ENCODE data around the gene KCNJ4. TPM values are rescaled to one million over a fixed set of nuclear protein-coding genes. Genes with fewer than 3 reads are reported as not detected.
A peak's percentile ranks its signal among the peaks of the same experiment; 100 is the strongest.

The KCNJ4 gene
- total RNA-seq, 1 experiment from 2014 or later, result 0.92 TPM

- H3K18ac ChIP-seq (ENCODE audit: insufficient read length, low read depth, low read length), result no peak overlapping the region
- H3K4me2 ChIP-seq (ENCODE audit: insufficient read depth, insufficient read length, low read length), result no peak overlapping the region
- Mint-ChIP-seq H3K27ac (peak overlapping the region in 1 of 3 experiments; percentile 41; a peak in 1 of 7 replicates), H3K27me3 (ENCODE audit: low read depth) (peaks cover 81% of the 10 kb centered on the region), H3K4me1 (peaks cover 29 to 49% of the 10 kb centered on the region in 2 experiments), H3K36me3 (ENCODE audit: insufficient read depth in 1 of 3, low read depth in 3 of 3) (no peaks in the 10 kb centered on the region; a peak in 2 of 7 replicates), H3K4me3 (peak overlapping the region in 1 of 2 experiments; percentile 89; a peak in 2 of 5 replicates), H3K9me3 (no peaks in the 10 kb centered on the region; a peak in 1 of 5 replicates)
- H3K79me2 ChIP-seq (ENCODE audit: insufficient read depth, low read length), result no peaks in the 10 kb centered on the region
- H3K14ac ChIP-seq (ENCODE audit: insufficient read depth, low read length), result no peak overlapping the region
- H2BK12ac ChIP-seq (ENCODE audit: insufficient read length, low read depth, low read length), result no peak overlapping the region
- H2AFZ ChIP-seq (ENCODE audit: low read length), result no peak overlapping the region
- H4K91ac ChIP-seq (ENCODE audit: insufficient read length, low read depth, low read length), result no peak overlapping the region
- no peak overlapping the region for H3K9ac ChIP-seq (ENCODE audit: extremely low read depth, insufficient read length, low read length)
- H3K23ac ChIP-seq (ENCODE audit: insufficient read length, low read depth, low read length), result no peak overlapping the region
- no peak overlapping the region for H3K56ac ChIP-seq (ENCODE audit: insufficient read length, low read depth, low read length)
- peaks cover 12% of the 10 kb centered on the region for H3K23me2 ChIP-seq (ENCODE audit: insufficient read length, low read depth, low read length, poor library complexity, severe bottlenecking)
- no peak overlapping the region for H2BK20ac ChIP-seq (ENCODE audit: low read depth, low read length, poor library complexity, severe bottlenecking)
- TF ChIP-seq CTCF (conservative IDR thresholded peaks at IDR 0.05), result no peak
- H3K4ac ChIP-seq (ENCODE audit: low read depth, low read length), result no peak overlapping the region
- H2BK5ac ChIP-seq (ENCODE audit: insufficient read length, low read length), result no peak overlapping the region
- no peak overlapping the region for H4K5ac ChIP-seq (ENCODE audit: insufficient read length, low read depth, low read length)
- no peaks in the 10 kb centered on the region for H3K79me1 ChIP-seq (ENCODE audit: insufficient read depth, low read depth, low read length, poor library complexity, severe bottlenecking)
- H3T11ph ChIP-seq (ENCODE audit: low read length), result no peak overlapping the region
- no peak overlapping the region for H3K27ac ChIP-seq (ENCODE audit: insufficient read length, low read depth, low read length)
- peaks cover 19% of the 10 kb centered on the region for H3K27me3 ChIP-seq (ENCODE audit: insufficient read depth, low read length)
- no peaks in the 10 kb centered on the region for H3K9me3 ChIP-seq (ENCODE audit: control insufficient read depth, low read depth, low read length)
- peaks cover 3% of the 10 kb centered on the region; the same call in 1 of the 2 replicates for H3K4me1 ChIP-seq (ENCODE audit: insufficient read depth, low read length)
- H2BK120ac ChIP-seq (ENCODE audit: low read depth, low read length, poor library complexity, severe bottlenecking), result no peak overlapping the region
- H4K20me1 ChIP-seq (ENCODE audit: control insufficient read depth, insufficient read depth, insufficient read length), result peaks cover 4% of the 10 kb centered on the region
- H2BK15ac ChIP-seq (ENCODE audit: low read depth, low read length), result no peak overlapping the region
- no peak for DNase-seq
- no peak overlapping the region for H4K8ac ChIP-seq (replicated peaks; ENCODE audit: insufficient read length, low read depth, low read length)
- H2AK5ac ChIP-seq (ENCODE audit: insufficient read length, low read length), result no peak overlapping the region
- no CpG with 5 or more reads among the region's 11 CpGs for WGBS (ENCODE audit: extremely low coverage, insufficient read length, low lambda C conversion rate)
These were observed 1.8 kb downstream of the KCNJ4 start for GRCh38 chr22:38453066-38453672.

Measured in H9 (cell line).